Neural crest cell (in vitro differentiated cells): ENCODE data around the gene TNRC6B. TPM values are rescaled to one million over a fixed set of nuclear protein-coding genes. Genes with fewer than 3 reads are reported as not detected.

Source experiments
- DNase-seq: peaks from one replicate; pipeline ENCODE4 v3.0.0; 2021; ENCODE audit warnings: low read depth, mixed read lengths, low spot score
- H3K27ac Mint-ChIP-seq: one replicate; pipeline ENCODE4 v1.8.0; 2021; ENCODE audit warnings: mild to moderate bottlenecking, mixed read lengths; ENCODE audit not compliant: unreplicated experiment
- H3K27me3 Mint-ChIP-seq: 2 replicates; pipeline ENCODE4 v1.8.0; 2021; ENCODE audit warnings: low read depth, mild to moderate bottlenecking, mixed read lengths
- H3K36me3 Mint-ChIP-seq: 2 replicates; pipeline ENCODE4 v1.8.0; 2021; ENCODE audit warnings: low read depth, mild to moderate bottlenecking, mixed read lengths
- H3K4me1 Mint-ChIP-seq: 2 replicates; pipeline ENCODE4 v1.8.0; 2021; ENCODE audit warnings: mixed read lengths
- H3K4me3 Mint-ChIP-seq: one replicate; pipeline ENCODE4 v1.8.0; 2021; ENCODE audit warnings: mild to moderate bottlenecking, mixed read lengths
- H3K9me3 Mint-ChIP-seq: 2 replicates; pipeline ENCODE4 v1.8.0; 2021; ENCODE audit warnings: mixed read lengths
- CTCF ChIP-seq: fragments of 200-600 bp; sonication (generic); conservative IDR thresholded peaks from 2 replicates; pipeline ENCODE4 v1.5.0; 2021; ENCODE audit warnings: antibody characterized with exemption, mild to moderate bottlenecking
- total RNA-seq: library from RNA; stranded (reverse); gene quantifications from 2 replicates; pipeline ENCODE4 v1.2.1, GENCODE V29; 2021

TNRC6B gene
- total RNA-seq, 1 donor from 2014 or later, result 36.8 TPM

GRCh38 chr22:40363059-40363458 is 185.3 kb downstream of the TNRC6B start:
- H3K4me3 Mint-ChIP-seq, result no peak overlapping the region
- H3K27me3 Mint-ChIP-seq, result no peaks in the 10 kb centered on the region
- no peaks in the 10 kb centered on the region for H3K9me3 Mint-ChIP-seq
- no peak for DNase-seq
- H3K4me1 Mint-ChIP-seq, result no peaks in the 10 kb centered on the region
- H3K36me3 Mint-ChIP-seq, result peaks cover 37% of the 10 kb centered on the region
- TF ChIP-seq CTCF, result no peak
- no peak overlapping the region for H3K27ac Mint-ChIP-seq

DNA sequence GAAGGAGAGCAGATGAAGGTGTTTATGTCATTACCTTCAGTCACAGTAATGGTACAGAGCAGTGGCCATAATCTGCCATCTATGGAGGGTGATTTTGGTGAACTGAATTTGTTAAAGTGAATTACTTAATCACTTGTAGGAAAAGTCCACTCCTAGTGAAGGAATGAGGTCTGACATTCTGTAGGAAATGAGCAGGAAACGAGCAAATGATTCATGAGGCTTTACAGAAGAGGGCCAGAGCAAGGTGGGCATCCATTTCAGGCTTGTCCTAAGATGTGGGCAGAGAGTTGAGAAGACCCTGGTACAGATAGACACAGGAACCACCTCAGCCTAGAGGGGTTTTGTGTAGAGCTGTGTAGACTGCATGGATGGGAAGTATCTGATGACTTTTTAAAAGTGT is 186.7 kb downstream of the TNRC6B start:
- H3K27ac Mint-ChIP-seq, result no peak overlapping the region
- peaks cover 37% of the 10 kb centered on the region for H3K36me3 Mint-ChIP-seq
- no peak for DNase-seq
- no peaks in the 10 kb centered on the region for H3K27me3 Mint-ChIP-seq
- H3K4me3 Mint-ChIP-seq, result no peak overlapping the region
- no peak for TF ChIP-seq CTCF
- H3K9me3 Mint-ChIP-seq, result no peaks in the 10 kb centered on the region
- H3K4me1 Mint-ChIP-seq, result no peaks in the 10 kb centered on the region

DNA sequence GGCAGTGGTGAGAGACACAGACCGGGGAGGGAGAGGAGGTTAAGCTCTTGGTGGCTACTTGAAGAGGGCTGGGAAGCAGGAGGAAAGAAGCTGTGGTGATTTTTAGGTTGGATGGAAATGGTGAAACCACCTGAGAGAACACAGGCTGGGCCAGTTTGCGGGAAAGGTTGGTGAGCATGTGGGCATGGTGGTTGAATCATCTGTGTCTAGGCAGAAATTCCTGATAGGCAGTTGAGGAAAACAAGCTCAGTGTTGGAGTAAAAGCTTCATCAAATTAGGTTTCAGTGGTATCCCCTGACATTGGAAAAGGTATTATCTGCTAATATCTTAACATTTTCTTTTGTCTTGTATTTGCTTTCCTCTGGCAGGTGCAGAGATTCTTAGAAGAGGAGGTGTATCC is 188.3 kb downstream of the TNRC6B start:
- Mint-ChIP-seq H3K9me3 (no peaks in the 10 kb centered on the region), H3K27me3 (no peaks in the 10 kb centered on the region), H3K4me1 (peaks cover 2% of the 10 kb centered on the region), H3K27ac (no peak overlapping the region), H3K36me3 (peaks cover 34% of the 10 kb centered on the region), H3K4me3 (no peak overlapping the region)
- TF ChIP-seq CTCF, result no peak
- no peak for DNase-seq

DNA sequence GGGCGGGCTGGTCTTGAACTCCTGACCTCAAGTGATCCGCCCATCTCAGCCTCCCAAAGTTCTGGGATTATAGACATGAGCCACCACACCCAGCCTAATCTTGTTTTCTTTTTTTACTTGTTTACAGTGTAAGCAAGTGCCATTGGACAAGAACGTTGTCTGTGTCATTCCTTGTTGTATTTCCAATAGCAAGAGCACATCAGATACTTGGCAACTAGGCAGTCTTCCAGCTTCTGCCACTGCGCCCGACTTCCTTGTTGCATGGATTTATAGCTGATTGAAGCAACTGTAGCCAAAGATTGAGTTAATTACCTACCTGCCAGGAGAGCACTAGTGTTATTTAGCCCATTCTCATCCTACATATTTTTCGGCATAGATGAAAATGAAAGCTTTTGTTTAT is 189.6 kb downstream of the TNRC6B start:
- no peaks in the 10 kb centered on the region for H3K27me3 Mint-ChIP-seq
- peaks cover 8% of the 10 kb centered on the region for H3K4me1 Mint-ChIP-seq
- H3K9me3 Mint-ChIP-seq, result no peaks in the 10 kb centered on the region
- no peak for DNase-seq
- TF ChIP-seq CTCF, result no peak
- no peak overlapping the region for H3K27ac Mint-ChIP-seq
- H3K4me3 Mint-ChIP-seq, result no peak overlapping the region
- peaks cover 26% of the 10 kb centered on the region for H3K36me3 Mint-ChIP-seq

GRCh38 chr22:40368016-40368415 is 190.3 kb downstream of the TNRC6B start:
- TF ChIP-seq CTCF, result no peak
- H3K27ac Mint-ChIP-seq, result no peak overlapping the region
- no peaks in the 10 kb centered on the region for H3K27me3 Mint-ChIP-seq
- peaks cover 20% of the 10 kb centered on the region for H3K36me3 Mint-ChIP-seq
- peaks cover 8% of the 10 kb centered on the region for H3K4me1 Mint-ChIP-seq
- peak overlapping the region; percentile 69 for H3K4me3 Mint-ChIP-seq
- no peak for DNase-seq
- H3K9me3 Mint-ChIP-seq, result no peaks in the 10 kb centered on the region

DNA sequence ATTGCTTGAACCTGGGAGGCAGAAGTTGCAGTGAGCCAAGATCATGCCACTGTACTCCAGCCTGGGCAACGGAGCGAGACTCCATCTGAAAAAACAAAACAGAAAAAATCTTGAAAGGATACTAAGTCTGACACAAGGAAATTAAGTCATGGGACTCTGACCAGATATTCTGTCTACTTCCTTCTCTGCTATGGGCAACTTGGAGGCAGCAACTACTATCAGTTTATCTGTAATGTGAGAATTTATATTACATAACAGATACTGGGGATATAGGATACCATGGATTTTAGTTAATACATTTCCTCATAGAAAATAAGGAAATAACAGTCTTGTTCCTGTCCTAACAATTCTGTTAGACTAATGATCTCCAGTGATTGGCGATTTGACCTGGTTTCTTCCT is 191.1 kb downstream of the TNRC6B start:
- H3K27me3 Mint-ChIP-seq, result no peaks in the 10 kb centered on the region
- peak overlapping the region; percentile 10 for H3K4me3 Mint-ChIP-seq
- TF ChIP-seq CTCF, result no peak
- H3K27ac Mint-ChIP-seq, result no peak overlapping the region
- peaks cover 8% of the 10 kb centered on the region for H3K4me1 Mint-ChIP-seq
- no peaks in the 10 kb centered on the region for H3K9me3 Mint-ChIP-seq
- DNase-seq, result no peak
- peaks cover 17% of the 10 kb centered on the region for H3K36me3 Mint-ChIP-seq
